Stimulated activated CD8-positive, alpha-beta memory T cell treated with anti-CD3 and anti-CD28 coated beads, Interleukin-15, amount 100 ng/mL, for 1 hour (primary cell): ENCODE results near the gene DBX1.
"Not testable (repeated sequence)": the region's sequence is repeated elsewhere in the genome, so short reads cannot be mapped to it uniquely, and the experiment has no call there.

Experiments used
- DNase-seq: peaks from one replicate; pipeline ENCODE4 v3.0.0-alpha.2; 2020; ENCODE audit warnings: low read depth

DBX1 gene

GRCh38 chr11:20160425-20161229, at the start of gene DBX1:
Gene DBX1 (minus strand): TSS chr11:20160475. CDS start chr11:20160324, 151 bp downstream.
- no peak for DNase-seq

GRCh38 chr11:20208622-20209111, 48.4 kb upstream of the DBX1 start:
- no peak for DNase-seq

DNA sequence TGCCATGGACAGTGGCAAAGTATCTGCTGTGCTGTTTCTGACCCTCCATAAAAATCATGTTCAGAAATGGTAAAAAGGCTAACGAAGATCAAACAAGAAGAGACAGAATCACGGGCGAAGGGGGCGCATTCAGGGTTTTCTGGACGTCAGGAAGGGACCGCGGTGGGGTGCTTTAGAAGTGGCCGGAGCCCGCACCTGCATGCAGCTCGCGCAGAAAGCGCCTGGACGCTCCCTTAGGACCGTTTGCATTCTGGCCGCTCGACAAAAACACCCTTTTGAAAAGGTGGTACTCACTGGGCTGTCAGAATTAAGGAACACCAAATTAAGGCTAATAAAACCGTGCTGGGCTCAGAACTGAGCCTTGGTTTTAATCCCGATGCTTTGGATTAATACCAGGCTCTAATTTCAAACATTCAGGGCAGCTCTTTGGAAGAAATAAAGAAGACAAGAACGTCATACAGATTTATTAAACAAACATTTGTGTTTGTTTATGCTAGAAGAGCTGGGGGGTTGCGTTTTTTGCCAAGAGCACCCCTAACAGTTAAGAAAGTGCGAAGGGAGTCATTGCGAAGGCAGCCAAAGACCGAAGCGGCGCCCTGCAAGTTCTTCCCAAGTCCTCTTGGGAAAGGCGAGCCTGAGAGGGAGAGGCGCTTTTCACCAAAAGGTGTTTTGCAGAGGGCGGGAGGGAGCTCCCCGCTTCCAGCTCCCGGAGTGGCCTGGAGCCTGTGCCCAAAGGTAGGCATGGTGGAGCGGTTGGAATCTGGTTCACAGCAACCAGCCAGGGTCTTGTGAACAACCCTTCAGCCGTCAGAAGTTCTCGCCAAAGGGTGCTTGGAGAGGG, 47.7 kb upstream of the DBX1 start:
- no peak for DNase-seq

- no peak for DNase-seq
These were observed 45.5 kb upstream of the DBX1 start for GRCh38 chr11:20205807-20206206.

DNA sequence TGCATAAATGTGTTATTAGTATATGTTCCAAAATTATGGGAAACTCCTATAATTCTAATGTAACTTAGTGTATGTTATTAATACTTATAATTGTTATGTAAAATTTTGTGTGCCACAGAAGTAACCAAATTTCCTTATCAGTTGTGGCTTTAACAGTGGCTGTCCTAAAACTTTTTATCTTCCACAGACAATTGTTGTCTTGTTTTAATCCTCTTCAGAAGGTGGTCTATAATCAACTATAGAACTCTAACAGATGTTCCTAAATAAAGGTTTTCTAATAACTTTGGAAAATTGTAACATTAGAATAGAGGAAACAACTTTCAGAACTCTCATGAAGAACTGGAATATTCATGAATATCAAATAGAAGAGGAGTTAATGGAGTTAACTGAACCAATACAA, 44.4 kb upstream of the DBX1 start:
- DNase-seq, result no peak

DNA sequence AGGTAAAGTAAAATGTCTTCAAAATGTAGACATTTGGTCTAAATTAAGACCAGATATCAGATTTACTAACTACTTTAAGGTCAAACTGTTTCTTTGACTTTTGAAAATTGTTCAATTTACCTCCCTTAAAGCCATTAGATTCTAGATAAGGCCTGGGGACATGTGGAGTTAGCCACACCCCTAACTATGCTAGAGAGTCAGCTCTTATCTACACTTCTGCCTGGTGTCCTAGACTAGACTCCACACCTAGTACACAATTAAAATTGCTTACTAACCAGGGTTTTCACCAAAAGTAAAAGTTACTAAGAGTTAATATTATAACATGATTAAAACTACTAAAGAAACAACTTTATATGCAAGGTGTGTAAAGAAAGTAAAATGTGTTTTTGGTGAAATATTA, 43.6 kb upstream of the DBX1 start:
- no peak for DNase-seq

DNA sequence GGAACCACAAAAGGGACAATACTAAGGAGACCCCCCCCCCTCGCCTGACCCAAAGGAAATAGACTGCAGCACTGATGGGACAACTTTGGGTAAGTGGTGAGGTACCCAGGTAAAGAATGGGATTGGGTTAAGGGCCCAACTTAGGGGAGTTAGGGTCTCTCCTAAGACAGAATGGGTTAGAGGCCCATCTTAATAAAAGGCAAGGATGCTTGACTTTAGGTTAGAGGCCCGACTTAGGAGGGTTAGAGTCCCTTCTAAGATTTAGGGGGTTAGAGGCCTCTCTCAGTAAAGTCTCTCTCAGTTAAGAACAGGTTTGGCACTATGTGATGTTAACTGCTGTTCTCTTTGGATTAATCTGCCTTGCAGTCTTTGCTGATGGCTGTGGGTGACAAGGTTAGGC, 41.0 kb upstream of the DBX1 start:
- no peak for DNase-seq

GRCh38 chr11:20200331-20200955, 40.2 kb upstream of the DBX1 start:
- not testable (repeated sequence) for DNase-seq

GRCh38 chr11:20197881-20198280, 37.6 kb upstream of the DBX1 start:
- DNase-seq, result no peak

DNA sequence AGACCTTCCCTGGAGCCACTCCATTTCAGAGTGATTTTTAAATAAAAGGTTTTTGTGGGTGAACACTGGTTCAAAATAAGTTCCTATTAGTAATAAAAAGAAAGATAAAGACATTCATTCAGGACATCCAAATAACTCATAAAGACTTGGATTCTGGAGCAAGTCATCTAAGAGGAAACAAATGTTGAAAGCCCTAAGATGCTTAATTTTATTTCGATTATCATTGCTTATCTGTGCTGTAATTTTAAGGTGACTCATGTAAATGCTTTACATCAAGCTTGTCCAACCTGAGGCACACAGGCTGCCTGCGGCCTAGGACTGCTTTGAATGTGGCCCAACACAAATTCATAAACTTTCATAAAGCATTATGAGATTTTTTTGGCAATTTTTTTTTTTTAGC, 34.2 kb upstream of the DBX1 start:
- no peak for DNase-seq

DNA sequence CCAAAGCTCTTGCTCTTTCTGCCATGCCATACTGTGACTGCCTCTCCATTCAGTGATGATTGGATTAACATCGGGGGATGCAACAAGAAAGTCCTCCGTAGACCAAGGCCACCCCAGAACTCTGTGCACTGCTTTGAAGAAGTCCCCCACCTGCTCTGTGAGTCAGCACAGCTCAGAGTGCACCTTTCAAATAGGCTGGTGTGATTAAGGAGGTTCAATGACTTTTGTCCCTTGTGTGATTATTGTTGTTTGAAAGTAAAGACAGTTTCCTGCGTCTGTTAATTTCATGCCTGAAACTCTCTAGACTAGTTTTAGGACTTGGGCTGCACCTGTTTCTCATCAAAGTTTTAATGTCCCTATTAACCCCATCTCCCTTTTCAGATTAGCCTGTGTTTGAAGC, 33.0 kb upstream of the DBX1 start:
- no peak for DNase-seq

GRCh38 chr11:20192641-20193040, 32.4 kb upstream of the DBX1 start:
- DNase-seq, result no peak

DNA sequence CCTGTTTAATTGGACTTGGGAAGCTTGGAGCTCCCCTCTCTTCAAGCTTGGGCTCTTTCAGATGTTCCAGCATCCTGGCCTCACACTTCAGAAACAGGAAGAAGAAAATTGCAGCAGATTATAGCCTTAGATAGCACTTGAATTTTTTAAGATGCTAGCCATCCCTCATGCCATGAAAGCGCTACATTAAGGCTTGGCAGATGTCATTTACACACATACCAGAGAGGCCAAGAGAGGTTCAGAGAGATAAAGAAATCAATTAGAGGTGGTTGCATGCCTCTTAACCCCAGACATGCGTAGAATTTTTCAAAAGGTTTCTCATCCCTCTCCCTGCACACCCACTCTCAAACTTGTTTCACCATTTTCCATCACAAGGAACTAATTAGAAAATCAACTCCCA, 31.9 kb upstream of the DBX1 start:
- DNase-seq, result no peak

GRCh38 chr11:20178976-20179375, 18.7 kb upstream of the DBX1 start:
- no peak for DNase-seq

- DNase-seq, result no peak
These were observed 16.9 kb upstream of the DBX1 start for GRCh38 chr11:20177136-20177535.

DNA sequence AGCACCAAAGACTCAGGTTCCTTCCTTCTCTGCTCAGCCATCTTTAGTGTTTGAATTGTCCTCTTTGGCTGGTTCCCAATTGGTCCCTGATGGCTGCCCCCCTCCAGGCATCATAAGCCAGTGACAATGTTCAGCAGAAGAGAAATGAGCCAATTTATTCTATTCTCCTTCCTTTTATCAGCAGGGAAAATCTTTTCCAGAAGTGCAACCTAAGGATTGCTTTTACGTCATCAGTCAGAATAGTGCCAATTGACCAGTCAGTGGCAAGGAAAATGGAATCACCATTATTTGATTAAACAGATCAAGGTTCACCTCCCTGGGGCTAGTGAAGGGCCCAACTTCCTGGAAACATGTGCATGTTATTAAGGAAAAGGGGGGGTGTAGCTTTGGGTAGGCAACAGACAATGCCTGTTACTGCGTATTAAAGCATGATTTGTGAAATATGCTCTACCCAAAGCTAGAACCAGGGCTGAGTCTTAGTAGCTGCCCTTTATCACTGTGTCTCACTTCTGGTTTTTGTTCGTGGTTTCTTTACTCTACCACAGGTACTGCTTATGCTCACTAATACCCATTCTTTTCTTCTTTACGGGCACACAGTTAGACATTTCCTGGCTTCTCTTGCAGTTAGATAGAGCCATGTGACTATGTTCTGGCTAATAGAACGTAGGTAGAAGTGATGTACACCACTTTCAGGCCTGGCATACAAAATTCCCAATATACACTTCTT, 12.6 kb upstream of the DBX1 start:
- DNase-seq, result no peak

GRCh38 chr11:20163783-20164481, 3.7 kb upstream of the DBX1 start:
- no peak for DNase-seq

DNA sequence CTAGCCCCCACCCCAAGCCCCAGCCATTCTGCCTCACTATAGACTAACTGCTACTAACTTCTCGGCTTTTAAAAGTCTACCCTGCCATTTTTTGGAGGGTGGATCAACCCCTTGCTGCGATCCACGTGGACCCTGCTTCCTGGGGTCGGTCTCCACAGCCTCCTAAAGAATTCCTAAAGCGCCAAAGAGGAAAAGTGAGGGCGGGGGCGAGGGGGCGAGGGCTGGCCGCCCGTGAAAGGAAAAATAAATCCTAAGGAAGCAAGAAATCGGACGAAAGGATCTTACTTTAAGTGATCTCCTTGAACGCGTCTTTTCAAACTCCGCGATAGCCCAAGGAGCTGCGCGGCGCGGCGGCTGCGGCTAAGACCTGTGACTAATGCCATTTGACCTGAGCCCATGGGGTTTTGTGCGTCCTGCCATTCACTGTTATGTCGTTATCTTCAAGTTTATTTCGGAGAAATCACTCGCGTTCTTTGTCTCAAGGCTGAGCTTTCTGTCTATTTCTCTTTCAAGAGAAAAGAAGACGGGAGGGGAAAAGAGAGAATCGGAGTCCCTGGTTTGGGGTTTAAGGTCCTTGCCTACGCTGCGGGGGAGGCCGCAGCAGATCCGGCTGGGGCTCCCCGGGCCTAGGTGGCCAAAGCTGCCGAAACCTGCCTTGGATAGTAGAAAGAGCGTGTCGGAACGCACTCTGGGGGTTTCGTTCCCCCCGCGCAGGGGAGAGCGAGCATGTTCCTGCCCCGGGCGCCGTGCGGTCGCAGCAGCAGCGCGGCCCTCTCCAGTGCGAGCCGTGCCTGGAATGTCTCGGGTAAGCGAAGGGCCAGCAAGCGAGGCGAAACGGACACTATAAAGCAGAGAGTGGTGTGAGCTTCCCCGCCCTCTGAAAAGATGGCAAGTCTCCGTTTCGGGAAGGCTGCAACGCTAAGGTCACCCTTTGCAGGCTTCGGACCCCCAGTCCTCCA, 2.8 kb upstream of the DBX1 start:
- DNase-seq, result no peak

GRCh38 chr11:20161923-20162744, 1.9 kb upstream of the DBX1 start:
- no peak for DNase-seq
